Cardiac fibroblast (primary cell): ENCODE measurements around the gene ADAMTS14.
"Not testable (repeated sequence)": the region's sequence is repeated elsewhere in the genome, so short reads cannot be mapped to it uniquely, and the experiment has no call there.

Experiments
- DNase-seq, 2 donors: peaks; one replicate each; pipeline versions ENCODE4 v3.0.0 to v3.0.0-alpha.2; 2010; ENCODE audit warnings: low read depth in 2 of 2
- H3K4me3 ChIP-seq, 2 donors: replicated peaks in 1 of 2; 1 replicate in 1 of 2; 2 replicates in 1 of 2; pipeline ENCODE4 v1.5.1; 2011; ENCODE audit warnings: low read depth in 2 of 2, low read length in 2 of 2, mild to moderate bottlenecking in 2 of 2, moderate library complexity in 1 of 2
- TF ChIP-seq, protein P1 (sequence below): IDR thresholded peaks from one replicate; pipeline ENCODE4 v1.5.1; 2011; ENCODE audit warnings: low read depth, mild to moderate bottlenecking, low read length, inconsistent platforms

The ADAMTS14 gene

DNA sequence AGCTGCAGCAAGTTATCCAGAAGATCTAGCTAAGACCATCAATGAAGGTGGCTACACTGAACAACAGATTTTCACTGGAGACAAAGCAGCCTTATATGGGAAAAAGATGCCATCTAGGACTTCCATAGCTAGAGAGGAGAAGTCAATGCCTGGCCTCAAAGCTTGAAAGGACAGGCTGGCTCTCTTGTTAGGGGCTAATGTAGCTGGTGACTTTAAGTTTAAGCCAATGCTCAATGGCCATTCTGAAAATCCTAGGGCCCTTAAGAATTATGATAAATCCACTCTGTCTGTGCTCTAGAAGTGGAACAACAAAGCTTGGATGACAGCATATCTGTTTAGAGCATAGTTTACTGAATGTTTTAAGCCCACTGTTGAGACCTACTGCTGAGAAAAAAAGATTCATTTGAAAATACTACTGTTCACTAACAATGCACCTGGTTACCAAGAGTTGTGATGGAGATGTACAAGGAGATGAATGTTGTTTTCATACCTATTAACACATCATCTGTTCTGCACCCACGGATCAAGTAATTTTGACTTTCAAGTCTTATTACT is 13.6 kb upstream of the ADAMTS14 start:
- TF ChIP-seq, protein P1, sequence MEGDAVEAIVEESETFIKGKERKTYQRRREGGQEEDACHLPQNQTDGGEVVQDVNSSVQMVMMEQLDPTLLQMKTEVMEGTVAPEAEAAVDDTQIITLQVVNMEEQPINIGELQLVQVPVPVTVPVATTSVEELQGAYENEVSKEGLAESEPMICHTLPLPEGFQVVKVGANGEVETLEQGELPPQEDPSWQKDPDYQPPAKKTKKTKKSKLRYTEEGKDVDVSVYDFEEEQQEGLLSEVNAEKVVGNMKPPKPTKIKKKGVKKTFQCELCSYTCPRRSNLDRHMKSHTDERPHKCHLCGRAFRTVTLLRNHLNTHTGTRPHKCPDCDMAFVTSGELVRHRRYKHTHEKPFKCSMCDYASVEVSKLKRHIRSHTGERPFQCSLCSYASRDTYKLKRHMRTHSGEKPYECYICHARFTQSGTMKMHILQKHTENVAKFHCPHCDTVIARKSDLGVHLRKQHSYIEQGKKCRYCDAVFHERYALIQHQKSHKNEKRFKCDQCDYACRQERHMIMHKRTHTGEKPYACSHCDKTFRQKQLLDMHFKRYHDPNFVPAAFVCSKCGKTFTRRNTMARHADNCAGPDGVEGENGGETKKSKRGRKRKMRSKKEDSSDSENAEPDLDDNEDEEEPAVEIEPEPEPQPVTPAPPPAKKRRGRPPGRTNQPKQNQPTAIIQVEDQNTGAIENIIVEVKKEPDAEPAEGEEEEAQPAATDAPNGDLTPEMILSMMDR = no peak
- no peak for DNase-seq
- H3K4me3 ChIP-seq = no peak overlapping the region

DNA sequence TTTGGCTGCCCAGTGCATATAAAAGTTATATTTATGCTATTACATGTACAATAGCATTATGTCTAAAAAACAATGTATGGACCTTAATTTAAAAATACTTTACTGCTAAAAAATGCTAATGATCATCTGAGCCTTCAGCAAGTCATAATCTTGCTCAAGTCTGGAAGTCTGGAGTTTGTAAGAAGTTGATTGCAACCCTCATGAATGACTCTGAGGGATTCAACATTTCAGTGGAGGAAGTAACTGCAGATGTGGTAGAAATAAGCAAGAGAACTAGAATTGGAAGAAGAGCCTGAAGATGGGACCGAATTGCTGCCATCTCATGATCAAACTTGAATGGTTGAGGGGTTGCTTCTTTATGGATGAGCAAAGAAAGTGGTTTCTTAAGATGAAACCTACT is 13.0 kb upstream of the ADAMTS14 start:
- TF ChIP-seq, protein P1 = no peak
- no peak for DNase-seq
- H3K4me3 ChIP-seq = no peak overlapping the region

DNA sequence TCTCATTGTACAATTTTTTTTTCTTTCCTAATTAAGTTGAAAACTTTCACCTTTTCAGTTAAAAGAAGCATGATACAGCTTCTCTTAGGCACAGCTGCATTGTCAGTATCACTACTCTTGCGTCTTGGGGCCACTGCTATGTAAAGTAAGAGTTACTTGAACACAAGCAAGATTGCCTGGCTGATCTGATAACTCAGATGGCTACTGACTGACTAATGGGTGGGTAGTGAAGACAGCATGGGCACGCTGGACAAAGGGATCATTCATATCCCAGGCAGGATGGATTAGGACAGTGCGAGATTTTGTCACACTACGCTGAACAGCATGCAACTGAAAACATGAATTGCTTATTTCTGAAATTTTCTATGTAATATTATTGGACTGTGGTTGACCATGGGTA is 11.6 kb upstream of the ADAMTS14 start:
- H3K4me3 ChIP-seq = no peak overlapping the region
- TF ChIP-seq, protein P1 = no peak
- DNase-seq = no peak

DNA sequence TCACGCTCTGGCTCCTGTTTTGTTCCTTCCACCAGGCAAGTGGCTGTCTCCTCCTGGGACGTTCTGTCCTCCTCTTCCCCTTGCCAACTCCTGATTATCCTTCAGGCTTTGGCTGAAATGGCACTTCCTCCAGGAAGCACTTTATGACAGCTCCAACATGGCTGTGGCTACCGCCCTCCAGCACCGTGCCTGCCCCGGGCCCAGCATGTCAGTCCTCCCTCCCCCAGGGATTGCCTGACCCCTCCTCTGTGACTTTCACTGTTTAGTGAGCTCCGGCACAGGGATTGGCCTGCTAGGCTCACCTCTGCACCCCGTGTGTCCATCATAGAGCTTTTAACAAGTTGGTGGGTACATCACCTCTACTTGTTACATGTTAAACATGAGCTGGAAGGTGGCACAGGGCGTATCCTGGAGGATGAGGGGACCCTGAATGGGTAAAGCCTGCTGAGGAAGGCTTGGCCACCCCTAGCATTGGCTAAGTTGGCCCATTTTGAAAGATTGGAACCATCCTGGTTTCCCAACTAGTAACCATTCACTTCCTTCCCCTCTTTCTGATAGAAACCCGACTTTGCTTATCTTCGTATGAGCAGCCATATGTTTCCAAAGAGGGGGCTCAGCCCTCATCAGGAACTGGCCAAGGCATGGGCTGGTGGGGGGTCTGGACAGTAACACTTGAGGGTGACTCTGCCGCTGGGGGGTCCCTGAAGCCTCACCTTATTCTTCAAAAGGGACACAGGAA is 10.5 kb upstream of the ADAMTS14 start:
- no peak overlapping the region for H3K4me3 ChIP-seq
- DNase-seq = no peak

DNA sequence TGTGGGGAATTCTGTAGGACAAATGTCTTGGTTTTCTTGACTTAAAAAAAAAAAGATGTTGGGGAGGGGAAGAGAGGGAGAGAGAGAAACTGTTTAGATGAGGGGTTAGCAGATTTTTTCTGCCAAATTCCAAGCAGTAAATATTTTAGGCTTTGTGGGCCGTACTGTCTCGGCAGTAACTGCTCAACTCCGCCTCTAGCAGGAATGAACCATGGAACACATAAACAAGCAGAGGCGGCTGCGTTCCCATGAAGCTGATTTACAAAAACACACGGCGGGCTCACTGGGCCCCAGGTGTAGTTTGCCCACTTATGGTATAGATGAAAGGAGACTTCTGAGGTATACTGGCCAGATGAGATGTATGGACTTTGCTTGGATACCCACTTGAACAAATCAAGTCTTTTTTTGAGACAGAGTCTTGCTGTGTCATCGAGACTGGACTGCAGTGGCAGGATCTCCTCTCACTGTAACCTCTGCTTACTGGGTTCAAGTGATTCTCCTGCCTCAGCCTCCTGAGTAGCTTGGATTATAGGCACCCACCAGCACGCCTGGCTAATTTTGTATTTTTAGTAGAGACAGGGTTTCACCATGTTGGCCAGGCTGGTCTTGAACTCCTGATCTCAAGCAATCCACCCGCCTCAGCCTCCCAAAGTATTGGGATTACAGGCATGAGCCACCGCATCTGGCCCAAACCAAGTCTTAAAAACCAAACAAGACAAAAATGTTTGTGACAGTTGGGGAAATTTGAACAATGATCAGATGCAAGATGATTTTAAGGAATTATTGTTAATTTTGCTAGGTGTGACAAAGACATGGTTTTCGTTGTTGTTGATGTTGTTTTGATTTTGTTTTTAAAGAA is 9.7 kb upstream of the ADAMTS14 start:
- TF ChIP-seq, protein P1 = no peak
- H3K4me3 ChIP-seq = no peak overlapping the region
- DNase-seq = peak in 1 of 2 donors; percentile 33

More for the DNA sequence above, 10.5 kb upstream of the ADAMTS14 start:
- TF ChIP-seq, protein P1 = no peak

DNA sequence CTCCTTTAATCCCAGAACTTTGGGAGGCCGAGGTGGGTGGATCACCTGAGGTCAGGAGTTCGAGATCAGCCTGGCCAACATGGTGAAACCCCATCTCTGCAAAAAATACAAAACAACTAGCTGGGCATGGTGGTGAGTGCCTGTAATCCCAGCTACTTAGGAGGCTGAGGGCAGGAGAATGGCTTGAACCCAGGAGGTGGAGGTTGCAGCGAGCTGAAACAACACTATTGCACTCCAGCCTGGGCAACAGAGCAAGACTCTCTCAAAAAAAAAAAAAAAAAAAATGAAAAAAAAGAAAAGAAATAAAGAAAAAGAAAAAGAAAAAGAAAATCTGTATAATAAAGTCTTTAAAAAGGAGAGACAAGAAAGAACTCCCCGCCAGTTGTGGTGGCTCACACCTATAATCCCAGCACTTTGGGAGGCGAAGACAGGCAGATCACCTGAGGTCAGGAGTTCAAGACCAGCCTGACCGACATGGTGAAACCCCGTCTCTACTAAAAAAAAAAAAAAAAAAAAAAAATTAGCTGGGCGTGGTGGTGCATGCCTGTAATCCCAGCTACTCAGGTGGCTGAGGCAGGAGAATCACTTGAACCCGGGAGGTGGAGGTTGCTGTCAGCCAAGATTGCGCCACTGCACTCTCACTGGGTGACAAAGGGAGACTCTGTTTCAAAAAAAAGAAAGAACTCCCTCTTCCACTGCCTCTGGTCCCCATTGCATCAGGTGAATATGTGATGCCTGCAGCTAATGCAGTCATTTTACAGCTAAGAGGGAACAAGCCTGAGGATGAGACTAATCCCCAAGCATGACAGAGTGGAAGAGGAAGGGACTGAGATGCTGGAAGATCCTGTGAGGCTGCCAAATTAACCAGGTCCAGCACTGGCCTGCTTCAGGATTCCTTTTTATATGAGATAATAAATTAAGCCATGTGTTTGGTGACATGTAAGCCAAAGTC is 8.6 kb upstream of the ADAMTS14 start:
- not testable (repeated sequence) for H3K4me3 ChIP-seq
- DNase-seq = peak in 1 of 2 donors; percentile 48
